ENCODE measurements around the gene ADSS2. TPM values are rescaled to one million over a fixed set of nuclear protein-coding genes. Genes with fewer than 3 reads are reported as not detected.

The ADSS2 gene
- total and polyA plus RNA-seq, 2 donors (not counting 3 experiments of a cell fraction or from before 2014, with no cell fraction given) = 35.5 to 90.6 TPM

DNA sequence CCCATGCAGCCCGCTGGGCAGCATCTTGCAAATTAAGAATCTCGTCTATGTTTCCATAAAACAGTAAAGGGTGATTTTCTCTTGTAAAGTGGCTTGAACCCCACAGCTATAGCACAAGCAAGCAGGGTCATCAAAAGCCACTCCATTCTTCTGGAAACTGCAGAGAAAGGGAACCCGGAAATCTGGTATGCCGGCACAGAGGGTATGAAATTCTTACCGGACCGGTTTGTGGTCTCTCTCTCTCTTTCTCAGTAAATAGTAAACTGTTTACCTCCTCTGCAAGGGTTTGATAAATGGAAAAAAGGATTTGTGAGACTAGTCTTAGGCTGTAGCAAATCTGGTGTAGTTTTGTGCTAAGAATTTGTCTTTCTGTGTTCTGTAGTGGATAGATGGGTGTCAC is 2.7 kb upstream of the ADSS2 start:
- ChIA-PET CTCF (no interaction called here), POLR2A (no interaction called here)
- Histone ChIP-seq H3K27me3 (ENCODE audit: control insufficient read depth in 2 of 2, insufficient read depth in 2 of 2, low read length in 2 of 2) (no peaks in the 10 kb centered on the region), H3K9me3 (replicated peaks; ENCODE audit: control insufficient read depth, insufficient read depth, low read length) (no peaks in the 10 kb centered on the region), H3K4me2 (ENCODE audit: insufficient read depth, low read length) (no peak overlapping the region), H3K36me3 (ENCODE audit: control insufficient read depth in 2 of 2, extremely low read depth in 1 of 2, insufficient read depth in 2 of 2, low read length in 2 of 2) (no peaks in the 10 kb centered on the region), H3K27ac (ENCODE audit: insufficient read depth, low read depth, low read length) (no peak overlapping the region), H3K9ac (replicated peaks; ENCODE audit: extremely low read depth, insufficient read depth, low read length) (no peak overlapping the region), H4K20me1 (replicated peaks; ENCODE audit: control insufficient read depth, extremely low read depth, insufficient read depth, low read length) (no peaks in the 10 kb centered on the region), H3K79me2 (ENCODE audit: control insufficient read depth, insufficient read depth, low read length) (peaks cover 22% of the 10 kb centered on the region), H3K4me3 (replicated peaks in 1 of 3; ENCODE audit: insufficient read depth in 1 of 3, low read depth in 1 of 3, low read length in 3 of 3) (no peak overlapping the region), H3K9me1 (replicated peaks; ENCODE audit: control insufficient read depth, extremely low read depth, insufficient read depth, low read length) (no peaks in the 10 kb centered on the region), H2AFZ (ENCODE audit: low read depth, low read length) (no peak overlapping the region), H3K4me1 (ENCODE audit: control insufficient read depth, extremely low read depth, insufficient read depth, low read length) (peaks cover 16% of the 10 kb centered on the region)
- BruUV-seq (replicated peaks) = no TSS peak
- intact Hi-C loops (cut with micrococcal nuclease) (loop anchor here (5.0 to 10.0 kb wide), 7 partner anchors 290 to 1110 kb away; partner anchors contain the start of gene COX20), dilution Hi-C loops (cut with MboI; ENCODE audit: extremely low pct_ligation_motif_present, low sequenced_read_pairs) (no loop called here)
- DNase-seq (ENCODE audit: low read depth, low spot score) = no peak
- no peak for TF ChIP-seq FOS (IDR thresholded peaks at IDR 0.05; ENCODE audit: borderline replicate concordance, insufficient read depth, low read length)
- TF ChIP-seq MYC (IDR thresholded peaks at IDR 0.05; ENCODE audit: low read depth, low read length) = no peak
- TF ChIP-seq POLR2AphosphoS5 (IDR thresholded peaks at IDR 0.05; ENCODE audit: insufficient read depth, low read depth, low read length) = no peak
- FAIRE-seq = no peak

DNA sequence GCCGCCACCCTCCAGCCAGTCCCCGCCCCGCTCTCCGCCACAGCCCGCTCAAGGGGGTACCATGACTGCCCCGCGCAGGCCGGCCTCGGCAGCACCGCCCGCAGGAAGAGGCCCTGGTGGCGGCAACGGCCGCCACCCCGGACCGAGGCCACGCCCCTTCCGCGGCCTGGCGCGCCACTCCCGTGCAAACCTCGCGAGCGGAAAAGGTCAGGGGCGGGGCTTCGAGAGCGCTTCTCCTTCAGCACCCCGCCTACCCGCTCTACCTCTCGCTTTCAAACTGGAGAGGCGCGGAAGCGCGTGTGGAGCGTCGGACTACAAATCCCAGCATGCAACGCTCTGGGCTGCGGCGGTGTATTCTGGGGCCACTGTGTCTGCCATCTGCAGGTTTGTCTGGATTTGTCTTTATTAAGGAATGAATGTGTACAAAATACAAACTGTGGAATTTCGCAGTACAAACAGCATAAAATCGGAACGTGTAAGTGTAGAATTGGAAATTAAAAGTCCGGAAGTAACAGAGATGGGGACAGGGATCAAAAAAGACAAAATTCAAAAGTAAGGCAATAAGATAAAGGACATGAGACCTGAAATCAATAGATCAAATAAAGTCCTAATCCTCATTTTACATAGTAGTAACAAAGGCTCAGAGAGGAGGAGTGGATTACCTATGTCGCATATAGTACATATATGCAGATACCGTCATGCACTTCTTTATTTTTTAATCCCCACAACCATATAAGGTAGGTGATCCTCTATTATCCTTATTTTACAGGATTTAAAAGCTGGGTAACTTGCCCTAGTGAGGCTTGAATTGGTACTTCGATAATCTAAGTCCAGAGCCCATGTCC is 464 bp upstream of the ADSS2 start:
- intact Hi-C loops (cut with micrococcal nuclease) = loop anchor here (1.0 to 10.0 kb wide), 16 partner anchors 16 to 1107 kb away; partner anchors contain the start of genes COX20 and HNRNPU
- peak overlapping the region; percentile 42 for H3K27ac ChIP-seq (ENCODE audit: insufficient read depth, low read depth, low read length)
- peak overlapping the region; percentile 60 for H3K9ac ChIP-seq (replicated peaks; ENCODE audit: extremely low read depth, insufficient read depth, low read length)
- no peaks in the 10 kb centered on the region for H3K9me3 ChIP-seq (replicated peaks; ENCODE audit: control insufficient read depth, insufficient read depth, low read length)
- peak overlapping the region in 2 of 3 experiments; percentile 66 to 94 for H3K4me3 ChIP-seq (replicated peaks in 1 of 3; ENCODE audit: insufficient read depth in 1 of 3, low read depth in 1 of 3, low read length in 3 of 3)
- no peak for TF ChIP-seq GATA2 (IDR thresholded peaks at IDR 0.05; ENCODE audit: insufficient read depth, insufficient read length, low read depth, low read length)
- TF ChIP-seq, protein P1, sequence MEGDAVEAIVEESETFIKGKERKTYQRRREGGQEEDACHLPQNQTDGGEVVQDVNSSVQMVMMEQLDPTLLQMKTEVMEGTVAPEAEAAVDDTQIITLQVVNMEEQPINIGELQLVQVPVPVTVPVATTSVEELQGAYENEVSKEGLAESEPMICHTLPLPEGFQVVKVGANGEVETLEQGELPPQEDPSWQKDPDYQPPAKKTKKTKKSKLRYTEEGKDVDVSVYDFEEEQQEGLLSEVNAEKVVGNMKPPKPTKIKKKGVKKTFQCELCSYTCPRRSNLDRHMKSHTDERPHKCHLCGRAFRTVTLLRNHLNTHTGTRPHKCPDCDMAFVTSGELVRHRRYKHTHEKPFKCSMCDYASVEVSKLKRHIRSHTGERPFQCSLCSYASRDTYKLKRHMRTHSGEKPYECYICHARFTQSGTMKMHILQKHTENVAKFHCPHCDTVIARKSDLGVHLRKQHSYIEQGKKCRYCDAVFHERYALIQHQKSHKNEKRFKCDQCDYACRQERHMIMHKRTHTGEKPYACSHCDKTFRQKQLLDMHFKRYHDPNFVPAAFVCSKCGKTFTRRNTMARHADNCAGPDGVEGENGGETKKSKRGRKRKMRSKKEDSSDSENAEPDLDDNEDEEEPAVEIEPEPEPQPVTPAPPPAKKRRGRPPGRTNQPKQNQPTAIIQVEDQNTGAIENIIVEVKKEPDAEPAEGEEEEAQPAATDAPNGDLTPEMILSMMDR (IDR thresholded peaks at IDR 0.05; ENCODE audit: extremely low read depth in 1 of 2, insufficient read depth in 1 of 2, low read depth in 1 of 2, low read length in 2 of 2) = peak; percentile 55 to 60
- no peak for TF ChIP-seq POLR2A (IDR thresholded peaks at IDR 0.05; ENCODE audit: low read depth, low read length)
- no peak for TF ChIP-seq MYC (IDR thresholded peaks at IDR 0.05; ENCODE audit: low read depth, low read length)
- peak; percentile 93 for TF ChIP-seq POLR2AphosphoS5 (IDR thresholded peaks at IDR 0.05; ENCODE audit: insufficient read depth, low read depth, low read length)
- no peak for TF ChIP-seq EZH2 (IDR thresholded peaks at IDR 0.05; ENCODE audit: borderline replicate concordance, low read depth, low read length, severe bottlenecking)
- TF ChIP-seq JUN (IDR thresholded peaks at IDR 0.05; ENCODE audit: borderline replicate concordance, insufficient read depth, insufficient read length, low read depth) = no peak
- peak; percentile 99 for DNase-seq (ENCODE audit: low read depth, low spot score)
- peaks cover 39% of the 10 kb centered on the region for H3K4me1 ChIP-seq (ENCODE audit: control insufficient read depth, extremely low read depth, insufficient read depth, low read length)
- no peaks in the 10 kb centered on the region for H3K36me3 ChIP-seq (ENCODE audit: control insufficient read depth in 2 of 2, extremely low read depth in 1 of 2, insufficient read depth in 2 of 2, low read length in 2 of 2)
- ChIA-PET CTCF (interaction anchor here (2.9 kb wide), 1 partner anchor 38 kb away, joined by 11 read pairs; no protein-coding TSS in a partner anchor), POLR2A (no interaction called here)
- no peaks in the 10 kb centered on the region for H3K27me3 ChIP-seq (ENCODE audit: control insufficient read depth in 2 of 2, insufficient read depth in 2 of 2, low read length in 2 of 2)
- dilution Hi-C loops (cut with MboI; ENCODE audit: extremely low pct_ligation_motif_present, low sequenced_read_pairs) = no loop called here
- peak overlapping the region; percentile 95 for H3K4me2 ChIP-seq (ENCODE audit: insufficient read depth, low read length)
- peak; percentile 95 for FAIRE-seq
- H2AFZ ChIP-seq (ENCODE audit: low read depth, low read length) = peak overlapping the region; percentile 90
- peaks cover 45% of the 10 kb centered on the region for H3K79me2 ChIP-seq (ENCODE audit: control insufficient read depth, insufficient read depth, low read length)
- H3K9me1 ChIP-seq (replicated peaks; ENCODE audit: control insufficient read depth, extremely low read depth, insufficient read depth, low read length) = no peaks in the 10 kb centered on the region
- BruUV-seq (replicated peaks) = no TSS peak
- no peaks in the 10 kb centered on the region for H4K20me1 ChIP-seq (replicated peaks; ENCODE audit: control insufficient read depth, extremely low read depth, insufficient read depth, low read length)
